Peyer's patch (tissue), 4 donors: ENCODE data around the gene RAE1. TPM values are rescaled to one million over a fixed set of nuclear protein-coding genes. Genes with fewer than 3 reads are reported as not detected.

Experiments used
- DNase-seq, 3 donors: peaks; one replicate each; pipeline ENCODE4 v3.0.0-alpha.2; 2017 to 2019
- H3K27ac ChIP-seq, 4 donors: fragments of 200-600 bp; sonication (generic); one replicate each; pipeline ENCODE4 v1.5.1; 2016 to 2019
- H3K27me3 ChIP-seq, 2 donors: fragments of 200-600 bp; sonication (generic); one replicate each; pipeline ENCODE4 v1.5.1; 2019
- H3K36me3 ChIP-seq, 3 donors: fragments of 200-600 bp; sonication (generic); one replicate each; pipeline ENCODE4 v1.5.1; 2016 to 2019
- H3K4me1 ChIP-seq, 4 donors: fragments of 200-600 bp; sonication (generic); one replicate each; pipeline ENCODE4 v1.5.1; 2016 to 2019
- H3K4me3 ChIP-seq, 4 donors: fragments of 200-600 bp; sonication (generic); 1 replicate in 3 of 4; 2 replicates in 1 of 4; pipeline ENCODE4 v1.5.1; 2016 to 2019; ENCODE audit warnings: mild to moderate bottlenecking in 1 of 4
- H3K9me3 ChIP-seq, 4 donors: fragments of 200-600 bp; sonication (generic); one replicate each; pipeline ENCODE4 v1.5.1; 2016 to 2019; ENCODE audit warnings: mild to moderate bottlenecking in 1 of 4
- POLR2A ChIP-seq, 2 donors: fragments of 450-650 bp; IDR thresholded peaks; one replicate each; pipeline ENCODE4 v1.5.1; 2017; ENCODE audit warnings: antibody characterized with exemption in 2 of 2, mild to moderate bottlenecking in 2 of 2, moderate library complexity in 2 of 2
- total RNA-seq, 4 donors: library from RNA; depleted of rRNA; stranded (reverse); fragments of >200 nt; gene quantifications; one replicate each; pipeline ENCODE4 v1.1.0, GENCODE V29; 2016
- TF ChIP-seq, protein P1 (sequence below), 6 experiments: fragments of 450-650 bp in 4 of 6; fragments of 200-600 bp in 2 of 6; sonication (generic) in 1 of 6; IDR thresholded peaks; one replicate each; pipeline ENCODE4 v1.5.1; 2017 to 2019; ENCODE audit warnings: antibody characterized with exemption in 6 of 6, mild to moderate bottlenecking in 3 of 6, moderate library complexity in 1 of 6

The RAE1 gene
- total RNA-seq, 4 donors from 2014 or later: 21.5 to 38.9 (median 33.3) TPM

DNA sequence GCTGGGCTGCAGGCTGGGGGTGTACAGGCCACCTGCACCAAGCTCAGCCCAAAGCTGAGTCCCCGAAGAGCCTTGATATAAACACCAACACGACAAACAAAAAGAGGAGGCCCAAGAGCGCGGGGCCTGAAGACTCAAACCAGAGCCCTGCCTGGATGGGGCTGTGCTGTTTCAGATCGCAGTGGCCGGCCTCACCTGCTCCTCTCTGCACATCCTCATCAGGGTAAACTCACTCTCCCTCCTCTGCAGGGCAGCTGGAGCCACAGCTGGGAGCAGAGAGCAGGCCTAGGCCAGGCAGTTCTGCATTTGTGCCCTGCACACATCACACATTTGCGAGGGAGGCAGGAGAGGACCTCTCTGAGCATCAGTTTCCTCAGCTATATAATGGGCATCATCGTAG lies 36.4 kb downstream of the RAE1 start:
- H3K4me3 ChIP-seq: no peak overlapping the region
- DNase-seq: peak in 2 of 3 donors; percentile 42 to 45
- H3K36me3 ChIP-seq: no peaks in the 10 kb centered on the region
- TF ChIP-seq POLR2A (IDR thresholded peaks at IDR 0.05): no peak
- TF ChIP-seq, protein P1, sequence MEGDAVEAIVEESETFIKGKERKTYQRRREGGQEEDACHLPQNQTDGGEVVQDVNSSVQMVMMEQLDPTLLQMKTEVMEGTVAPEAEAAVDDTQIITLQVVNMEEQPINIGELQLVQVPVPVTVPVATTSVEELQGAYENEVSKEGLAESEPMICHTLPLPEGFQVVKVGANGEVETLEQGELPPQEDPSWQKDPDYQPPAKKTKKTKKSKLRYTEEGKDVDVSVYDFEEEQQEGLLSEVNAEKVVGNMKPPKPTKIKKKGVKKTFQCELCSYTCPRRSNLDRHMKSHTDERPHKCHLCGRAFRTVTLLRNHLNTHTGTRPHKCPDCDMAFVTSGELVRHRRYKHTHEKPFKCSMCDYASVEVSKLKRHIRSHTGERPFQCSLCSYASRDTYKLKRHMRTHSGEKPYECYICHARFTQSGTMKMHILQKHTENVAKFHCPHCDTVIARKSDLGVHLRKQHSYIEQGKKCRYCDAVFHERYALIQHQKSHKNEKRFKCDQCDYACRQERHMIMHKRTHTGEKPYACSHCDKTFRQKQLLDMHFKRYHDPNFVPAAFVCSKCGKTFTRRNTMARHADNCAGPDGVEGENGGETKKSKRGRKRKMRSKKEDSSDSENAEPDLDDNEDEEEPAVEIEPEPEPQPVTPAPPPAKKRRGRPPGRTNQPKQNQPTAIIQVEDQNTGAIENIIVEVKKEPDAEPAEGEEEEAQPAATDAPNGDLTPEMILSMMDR (IDR thresholded peaks at IDR 0.05): no peak
- peaks cover 0 to 18% (median 15%) of the 10 kb centered on the region in 4 donors for H3K4me1 ChIP-seq
- no peaks in the 10 kb centered on the region for H3K27me3 ChIP-seq
- H3K9me3 ChIP-seq: no peaks in the 10 kb centered on the region
- no peak overlapping the region for H3K27ac ChIP-seq

DNA sequence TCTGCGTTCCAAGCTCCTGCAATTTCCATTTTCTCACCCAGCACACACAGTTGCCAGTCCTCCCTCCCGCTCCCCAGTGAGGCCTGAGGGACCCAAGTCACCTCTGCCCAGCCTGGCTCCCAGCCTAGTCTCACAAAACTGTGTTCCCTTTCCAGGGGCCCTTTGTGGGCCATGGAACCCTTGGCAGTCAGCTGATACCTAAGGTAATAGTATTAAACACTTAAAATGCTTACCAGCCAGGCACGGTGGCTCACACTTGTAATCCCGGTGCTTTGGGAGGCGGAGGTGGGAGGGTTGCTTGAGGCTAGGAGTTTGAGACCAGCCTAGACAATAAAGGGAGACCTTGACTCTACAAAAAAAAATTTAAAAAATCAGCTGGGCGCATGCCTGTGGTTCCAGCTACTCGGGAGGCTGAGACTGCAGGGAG lies 36.9 kb downstream of the RAE1 start:
- DNase-seq: peak in 1 of 3 donors; percentile 44
- Histone ChIP-seq H3K36me3 (no peaks in the 10 kb centered on the region), H3K27me3 (no peaks in the 10 kb centered on the region), H3K4me3 (no peak overlapping the region), H3K9me3 (no peaks in the 10 kb centered on the region), H3K4me1 (peaks cover 0 to 23% (median 15%) of the 10 kb centered on the region in 4 donors), H3K27ac (no peak overlapping the region)
- TF ChIP-seq, protein P1 (IDR thresholded peaks at IDR 0.05): no peak
- TF ChIP-seq POLR2A (IDR thresholded peaks at IDR 0.05): no peak

DNA sequence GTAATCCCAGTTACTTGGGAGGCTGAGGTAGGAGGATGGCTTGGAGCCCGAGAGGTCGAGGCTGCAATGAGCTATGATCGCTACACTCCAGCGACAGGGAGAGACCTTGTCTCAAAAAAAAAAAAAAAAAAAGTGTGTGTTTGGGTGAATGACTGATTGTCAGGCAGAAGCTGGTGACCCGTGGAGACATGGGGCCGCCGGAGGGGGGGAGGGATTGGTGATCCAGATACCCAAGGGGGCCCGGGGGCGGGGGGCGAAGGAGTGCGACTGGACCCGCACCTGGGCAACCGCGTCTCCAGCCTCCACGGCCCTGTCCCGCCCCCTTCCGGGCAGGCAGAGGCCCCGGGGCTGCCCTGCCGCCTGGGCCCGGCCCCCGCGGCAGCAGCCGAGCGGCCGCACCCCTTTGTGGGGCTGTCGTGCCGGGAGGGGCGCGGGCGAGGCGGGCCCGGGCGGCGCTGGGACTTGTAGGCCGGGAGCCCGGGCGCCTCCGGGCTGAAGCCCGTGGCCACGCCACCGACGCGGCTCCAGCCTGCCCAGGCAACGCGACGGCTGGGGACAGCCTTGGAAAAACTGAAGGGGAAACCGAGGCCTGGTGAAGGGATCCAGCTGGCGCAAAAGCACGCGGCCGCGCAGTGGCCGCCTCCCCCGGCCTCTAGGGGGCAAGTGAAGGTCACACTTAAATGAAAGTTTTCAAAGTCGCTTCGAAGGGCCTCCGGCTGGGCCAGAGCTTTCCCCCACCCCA lies 38.1 kb downstream of the RAE1 start:
- Histone ChIP-seq H3K9me3 (no peaks in the 10 kb centered on the region), H3K27me3 (no peaks in the 10 kb centered on the region), H3K4me1 (peaks cover 0 to 34% (median 26%) of the 10 kb centered on the region in 4 donors), H3K4me3 (peak overlapping the region; percentile 33 to 96 (median 66)), H3K27ac (peak overlapping the region; percentile 31 to 80 (median 51)), H3K36me3 (peaks cover 0 to 8% (median 0%) of the 10 kb centered on the region in 3 donors)
- TF ChIP-seq, protein P1 (IDR thresholded peaks at IDR 0.05): peak in 5 of 6 experiments; percentile 10 to 45 (median 31)
- TF ChIP-seq POLR2A (IDR thresholded peaks at IDR 0.05): peak in 1 of 2 donors; percentile 36
- peak; percentile 71 to 92 (median 90) for DNase-seq

DNA sequence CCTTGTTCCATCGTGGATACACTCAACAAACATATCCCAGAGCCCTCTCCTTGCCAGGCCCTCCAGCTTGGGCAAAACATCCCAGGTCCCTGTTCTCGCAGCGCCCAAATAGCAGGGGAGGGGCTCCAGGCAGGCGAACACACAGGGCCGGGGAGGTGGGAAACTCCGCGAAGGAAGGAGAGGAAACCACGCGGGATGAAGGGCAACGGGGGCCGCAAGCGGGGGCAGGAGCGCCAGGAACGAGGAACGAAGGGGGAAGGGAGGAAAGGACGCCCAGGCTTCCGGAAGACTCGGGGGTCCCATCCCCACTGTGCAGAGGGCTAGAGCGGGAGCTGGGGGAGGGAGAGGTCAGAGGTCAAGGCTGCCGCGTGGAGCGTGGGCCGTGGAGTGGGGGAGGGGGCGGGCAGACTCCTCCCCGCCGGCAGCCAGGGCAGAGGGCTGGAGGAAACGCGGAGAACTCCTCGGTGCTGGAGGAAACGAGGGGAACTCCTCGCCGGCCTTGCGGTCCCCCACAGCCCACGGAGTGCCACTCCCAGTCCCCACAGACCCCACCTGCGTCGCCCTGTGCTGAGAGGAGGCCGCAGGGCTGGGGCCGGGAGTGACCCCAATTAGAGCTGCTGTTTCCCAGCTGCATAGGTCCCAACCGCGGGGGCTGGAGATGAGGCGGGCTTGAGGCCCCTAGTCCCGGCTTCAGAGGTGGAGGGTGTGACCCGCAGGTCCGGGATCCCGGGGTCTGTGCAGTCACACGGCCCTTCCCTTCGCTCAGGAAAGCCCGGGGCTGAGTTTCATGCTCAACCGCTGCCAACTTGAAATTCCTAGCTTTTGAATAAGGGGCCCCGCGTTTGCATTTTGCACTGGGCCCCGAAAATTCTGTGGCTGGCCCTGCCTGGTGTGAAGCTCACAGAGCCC lies 38.9 kb downstream of the RAE1 start:
- Histone ChIP-seq H3K27ac (peak overlapping the region; percentile 31 to 80 (median 51)), H3K9me3 (no peaks in the 10 kb centered on the region), H3K27me3 (no peaks in the 10 kb centered on the region), H3K4me3 (peak overlapping the region; percentile 33 to 96 (median 66)), H3K36me3 (peaks cover 0 to 13% (median 0%) of the 10 kb centered on the region in 3 donors), H3K4me1 (peaks cover 0 to 42% (median 30%) of the 10 kb centered on the region in 4 donors)
- DNase-seq: peak; percentile 55 to 70 (median 61)
- TF ChIP-seq, protein P1 (IDR thresholded peaks at IDR 0.05): no peak
- TF ChIP-seq POLR2A (IDR thresholded peaks at IDR 0.05): no peak

DNA sequence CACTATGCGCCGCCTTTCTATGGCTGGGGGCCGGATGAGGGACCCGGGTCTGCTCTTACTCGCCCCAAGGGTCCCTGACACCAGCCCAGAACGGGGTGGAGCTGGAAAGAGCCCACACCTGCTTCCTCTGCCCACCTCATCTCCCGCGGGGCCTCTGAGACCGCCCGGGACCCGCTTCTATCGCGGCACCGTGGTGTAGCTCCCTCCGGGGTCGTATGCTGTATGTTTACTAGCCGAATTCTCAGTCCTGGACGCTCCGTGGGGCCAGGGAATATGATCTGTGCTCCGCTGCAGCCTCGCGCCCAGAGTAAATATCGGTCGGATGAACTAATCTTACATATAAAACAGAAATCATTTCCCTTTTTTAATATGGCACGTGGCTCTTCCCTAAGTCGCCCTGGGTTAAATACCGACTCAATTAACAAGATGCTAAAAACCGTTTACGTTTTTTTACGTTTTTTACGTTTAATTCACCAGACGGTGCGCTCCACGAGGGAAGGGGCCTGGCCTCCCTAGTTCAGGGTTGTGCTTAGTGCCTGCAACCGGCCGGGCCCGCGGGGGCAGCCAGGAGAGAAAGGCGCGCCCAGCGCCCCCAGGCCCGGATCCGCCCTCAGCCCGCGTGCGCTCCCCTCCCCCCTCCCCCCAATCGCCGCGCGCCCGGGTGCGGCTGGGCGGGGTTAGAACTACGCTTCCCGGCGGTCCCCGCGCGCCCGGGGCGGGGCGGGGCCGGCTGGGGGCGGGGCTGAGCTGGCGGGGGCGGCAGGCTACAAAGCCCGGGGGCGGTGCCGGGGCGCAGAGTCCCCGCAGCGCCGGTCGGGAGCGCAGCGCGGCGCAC lies 39.8 kb downstream of the RAE1 start, which contains the start of gene RBM38:
Gene RBM38, plus strand, starts transcription at position 793 of the 835 bp plus-strand sequence. CDS start 186 bp downstream, outside the sequence.
- peaks cover 0 to 46% (median 30%) of the 10 kb centered on the region in 4 donors for H3K4me1 ChIP-seq
- DNase-seq: peak; percentile 77 to 88 (median 85)
- H3K36me3 ChIP-seq: peaks cover 0 to 16% (median 0%) of the 10 kb centered on the region in 3 donors
- H3K27me3 ChIP-seq: no peaks in the 10 kb centered on the region
- H3K9me3 ChIP-seq: no peaks in the 10 kb centered on the region
- TF ChIP-seq POLR2A (IDR thresholded peaks at IDR 0.05): no peak
- TF ChIP-seq, protein P1 (IDR thresholded peaks at IDR 0.05): no peak
- H3K27ac ChIP-seq: peak within 1 kb of the TSS; percentile 86 to 98 (median 92)
- H3K4me3 ChIP-seq: peak within 1 kb of the TSS; percentile 87 to 96 (median 89)
